OCI-LY7 (cell line): ENCODE results near the gene CDX1. TPM values are rescaled to one million over a fixed set of nuclear protein-coding genes. Genes with fewer than 3 reads are reported as not detected.

Experiments
- BruUV-seq: library from RNA; stranded (reverse); fragments of 400-500 nt; replicated peaks from 2 replicates; lab custom pipeline; 2021; lab: Mats Ljungman, UMichigan
- CTCF ChIA-PET: fragments of 300-600 bp; sonication (Branson Sonifier 250); formaldehyde crosslinking; loops from one replicate; lab custom pipeline; 2022; ENCODE audit warnings: antibody characterized with exemption; ENCODE audit not compliant: unreplicated experiment; lab: Charles Lee
- POLR2A ChIA-PET: fragments of 300-600 bp; sonication (Branson Sonifier 250); formaldehyde crosslinking; loops from one replicate; lab custom pipeline; 2022; ENCODE audit warnings: antibody characterized with exemption; lab: Charles Lee
- DNase-seq: peaks from one replicate; pipeline ENCODE4 v3.0.0-alpha.2; 2015; ENCODE audit warnings: low spot score
- H2AFZ ChIP-seq: fragments of 200-600 bp; sonication (generic), shearing (Covaris generic); 2 replicates; pipeline ENCODE4 v1.6.1; 2014; ENCODE audit warnings: mild to moderate bottlenecking, antibody characterized with exemption, low read length, moderate library complexity
- H3K27ac ChIP-seq: fragments of 200-600 bp; sonication (generic); 2 replicates; pipeline ENCODE4 v1.5.1; 2014; ENCODE audit warnings: mixed run types, low read depth, mild to moderate bottlenecking, moderate library complexity, low read length, inconsistent platforms; ENCODE audit not compliant: poor library complexity, severe bottlenecking
- H3K36me3 ChIP-seq: fragments of 200-600 bp; sonication (generic); 2 replicates; pipeline ENCODE4 v1.6.1; 2014; ENCODE audit warnings: mild to moderate bottlenecking, antibody characterized with exemption, low read length, moderate library complexity, mixed read lengths; ENCODE audit not compliant: insufficient read depth
- H3K4me1 ChIP-seq: fragments of 200-600 bp; sonication (generic); 2 replicates; pipeline ENCODE4 v1.5.1; 2014; ENCODE audit warnings: mild to moderate bottlenecking, low read length; ENCODE audit not compliant: insufficient read depth, poor library complexity, severe bottlenecking
- H3K4me2 ChIP-seq: fragments of 200-600 bp; sonication (generic); 2 replicates; pipeline ENCODE4 v1.6.1; 2014; ENCODE audit warnings: mild to moderate bottlenecking, low read length
- H3K4me3 ChIP-seq: fragments of 200-600 bp; sonication (generic); 2 replicates; pipeline ENCODE4 v1.5.1; 2014; ENCODE audit warnings: mild to moderate bottlenecking, low read depth, low read length; ENCODE audit not compliant: poor library complexity, severe bottlenecking
- H3K79me2 ChIP-seq: fragments of 200-600 bp; sonication (generic); 2 replicates; pipeline ENCODE4 v1.6.1; 2016; ENCODE audit warnings: low read depth, mild to moderate bottlenecking, low read length, moderate library complexity, mixed read lengths; ENCODE audit not compliant: insufficient read depth
- H3K9me2 ChIP-seq: fragments of 200-600 bp; sonication (generic); 2 replicates; pipeline ENCODE4 v1.6.1; 2016; ENCODE audit warnings: mild to moderate bottlenecking, low read length, mixed read lengths; ENCODE audit not compliant: insufficient read depth
- H3K9me3 ChIP-seq: fragments of 200-600 bp; sonication (generic); 2 replicates; pipeline ENCODE4 v1.6.1; 2014; ENCODE audit warnings: mild to moderate bottlenecking, mixed run types, low read length, mixed read lengths
- H4K20me1 ChIP-seq: fragments of 200-600 bp; sonication (generic); 2 replicates; pipeline ENCODE4 v1.6.1; 2014; ENCODE audit warnings: mild to moderate bottlenecking, antibody characterized with exemption, low read length, moderate library complexity, mixed read lengths; ENCODE audit not compliant: insufficient read depth
- CTCF ChIP-seq: fragments of 200-600 bp; sonication (generic); conservative IDR thresholded peaks from 2 replicates; pipeline ENCODE4 v1.5.1; 2014; ENCODE audit warnings: mild to moderate bottlenecking, antibody characterized with exemption, low read length, moderate library complexity, mixed read lengths
- EZH2phosphoT487 ChIP-seq: fragments of 200-600 bp; sonication (generic); IDR thresholded peaks from 2 replicates; pipeline ENCODE4 v1.6.1; 2018; ENCODE audit warnings: low read depth, borderline replicate concordance, mild to moderate bottlenecking, mixed run types, antibody characterized with exemption, low read length, moderate library complexity, mixed read lengths
- intact Hi-C: fragments of 100-400 bp; cut with micrococcal nuclease; formaldehyde crosslinking; loops from one replicate; pipeline ENCODE4 v1.10.0; 2022; ENCODE audit not compliant: unreplicated experiment
- total RNA-seq, 2 experiments: library from RNA; depleted of rRNA in 1 of 2; stranded (reverse); fragments of >200 nt in 1 of 2; shearing (Covaris generic) in 1 of 2; gene quantifications; 2 replicates each; pipeline ENCODE4 v1.2.3, GENCODE V29; 2014 to 2022

CDX1 gene
- total RNA-seq, 2 experiments from 2014 or later: not detected

GRCh38 chr5:150167908-150168307 lies 1.3 kb downstream of the CDX1 start:
- Histone ChIP-seq H3K36me3 (no peaks in the 10 kb centered on the region), H3K9me3 (no peaks in the 10 kb centered on the region), H3K4me1 (no peaks in the 10 kb centered on the region), H3K4me3 (no peak overlapping the region), H3K4me2 (no peak overlapping the region), H3K27ac (no peak overlapping the region), H2AFZ (no peak overlapping the region), H3K79me2 (no peaks in the 10 kb centered on the region), H4K20me1 (no peaks in the 10 kb centered on the region), H3K9me2 (no peaks in the 10 kb centered on the region)
- TF ChIP-seq CTCF (0 out of 2 replicates have a peak, but pooled peaks have one; percentile 33), EZH2phosphoT487 (no peak)
- POLR2A ChIA-PET: no interaction called here
- CTCF ChIA-PET: interaction anchor here (0.6 to 0.7 kb wide), 2 partner anchors 9 to 31 kb away, joined by 3 read pairs; no protein-coding TSS in a partner anchor
- BruUV-seq: no TSS peak
- intact Hi-C loops: no loop called here
- DNase-seq: no peak

GRCh38 chr5:150168864-150169263 lies 2.3 kb downstream of the CDX1 start:
- ChIA-PET CTCF (interaction anchor here (0.7 kb wide), 1 partner anchor 32 kb away, joined by 3 read pairs; no protein-coding TSS in a partner anchor), POLR2A (no interaction called here)
- Histone ChIP-seq H3K79me2 (no peaks in the 10 kb centered on the region), H3K4me1 (no peaks in the 10 kb centered on the region), H3K36me3 (no peaks in the 10 kb centered on the region), H3K9me2 (no peaks in the 10 kb centered on the region), H3K9me3 (no peaks in the 10 kb centered on the region), H3K4me3 (no peak overlapping the region), H3K4me2 (no peak overlapping the region), H4K20me1 (no peaks in the 10 kb centered on the region), H2AFZ (no peak overlapping the region), H3K27ac (no peak overlapping the region)
- intact Hi-C loops: no loop called here
- DNase-seq: no peak
- no peak for TF ChIP-seq EZH2phosphoT487
- TF ChIP-seq CTCF: no peak
- no TSS peak for BruUV-seq

GRCh38 chr5:150172145-150172544 lies 5.6 kb downstream of the CDX1 start:
- H3K4me3 ChIP-seq: no peak overlapping the region
- no peaks in the 10 kb centered on the region for H3K9me2 ChIP-seq
- ChIA-PET POLR2A (interaction anchor here (0.6 kb wide), 1 partner anchor 571 kb away, joined by 3 read pairs; no protein-coding TSS in a partner anchor), CTCF (no interaction called here)
- no TSS peak for BruUV-seq
- no peak overlapping the region for H2AFZ ChIP-seq
- H3K36me3 ChIP-seq: no peaks in the 10 kb centered on the region
- H3K9me3 ChIP-seq: no peaks in the 10 kb centered on the region
- TF ChIP-seq CTCF: no peak
- TF ChIP-seq EZH2phosphoT487: no peak
- no peaks in the 10 kb centered on the region for H3K4me1 ChIP-seq
- no peaks in the 10 kb centered on the region for H3K79me2 ChIP-seq
- DNase-seq: no peak
- intact Hi-C loops: no loop called here
- no peaks in the 10 kb centered on the region for H4K20me1 ChIP-seq
- H3K4me2 ChIP-seq: no peak overlapping the region
- H3K27ac ChIP-seq: no peak overlapping the region
